H9 (cell line): Measurements from ENCODE around the gene ZRANB3. TPM values are rescaled to one million over a fixed set of nuclear protein-coding genes. Genes with fewer than 3 reads are reported as not detected.

ENCODE experiments used
- DNase-seq: peaks from one replicate; pipeline ENCODE4 v3.0.0-alpha.2; 2017
- H2AFZ ChIP-seq: one replicate; pipeline ENCODE4 v1.6.1; 2013; ENCODE audit warnings: mild to moderate bottlenecking, low read length, control low read depth, moderate library complexity
- H2AK5ac ChIP-seq: 2 replicates; pipeline ENCODE4 v1.6.1; 2013; ENCODE audit warnings: low read length, control low read depth, mixed read lengths; ENCODE audit not compliant: insufficient read length
- H2BK120ac ChIP-seq: one replicate; pipeline ENCODE4 v1.6.1; 2013; ENCODE audit warnings: low read depth, mild to moderate bottlenecking, low read length, control low read depth, inconsistent platforms; ENCODE audit not compliant: poor library complexity, severe bottlenecking
- H2BK12ac ChIP-seq: 2 replicates; pipeline ENCODE4 v1.6.1; 2013; ENCODE audit warnings: low read length, control low read depth, mixed read lengths, low read depth; ENCODE audit not compliant: insufficient read length
- H2BK15ac ChIP-seq: 2 replicates; pipeline ENCODE4 v1.6.1; 2013; ENCODE audit warnings: low read depth, low read length, control low read depth
- H2BK20ac ChIP-seq: one replicate; pipeline ENCODE4 v1.6.1; 2013; ENCODE audit warnings: low read depth, mild to moderate bottlenecking, low read length, control low read depth, inconsistent platforms; ENCODE audit not compliant: poor library complexity, severe bottlenecking
- H2BK5ac ChIP-seq: 2 replicates; pipeline ENCODE4 v1.6.1; 2013; ENCODE audit warnings: low read length, control low read depth, mixed read lengths; ENCODE audit not compliant: insufficient read length
- H3K14ac ChIP-seq: 2 replicates; pipeline ENCODE4 v1.6.1; 2013; ENCODE audit warnings: low read length, control low read depth; ENCODE audit not compliant: insufficient read depth
- H3K18ac ChIP-seq: 2 replicates; pipeline ENCODE4 v1.6.1; 2013; ENCODE audit warnings: low read depth, mild to moderate bottlenecking, mixed read lengths, low read length, control low read depth; ENCODE audit not compliant: insufficient read length
- H3K23ac ChIP-seq: 2 replicates; pipeline ENCODE4 v1.6.1; 2013; ENCODE audit warnings: low read length, control low read depth, mixed read lengths, low read depth; ENCODE audit not compliant: insufficient read length
- H3K23me2 ChIP-seq: 2 replicates; pipeline ENCODE4 v1.6.1; 2013; ENCODE audit warnings: low read depth, mild to moderate bottlenecking, mixed read lengths, low read length, control low read depth; ENCODE audit not compliant: insufficient read length, poor library complexity, severe bottlenecking
- H3K27ac ChIP-seq: 2 replicates; pipeline ENCODE4 v1.5.1; 2013; ENCODE audit warnings: low read length, control low read depth, mixed read lengths, low read depth; ENCODE audit not compliant: insufficient read length
- H3K27me3 ChIP-seq: 2 replicates; pipeline ENCODE4 v1.6.1; 2013; ENCODE audit warnings: low read length, control low read depth, inconsistent platforms; ENCODE audit not compliant: insufficient read depth
- H3K4ac ChIP-seq: 2 replicates; pipeline ENCODE4 v1.6.1; 2013; ENCODE audit warnings: low read depth, mild to moderate bottlenecking, control low read depth, inconsistent platforms, low read length, moderate library complexity
- H3K4me1 ChIP-seq: 2 replicates; pipeline ENCODE4 v1.6.1; 2013; ENCODE audit warnings: low read length, control low read depth, inconsistent platforms; ENCODE audit not compliant: insufficient read depth
- H3K4me2 ChIP-seq: 2 replicates; pipeline ENCODE4 v1.6.1; 2013; ENCODE audit warnings: low read length, control low read depth, mixed read lengths; ENCODE audit not compliant: insufficient read length, insufficient read depth
- H3K56ac ChIP-seq: 2 replicates; pipeline ENCODE4 v1.6.1; 2013; ENCODE audit warnings: low read depth, mild to moderate bottlenecking, mixed read lengths, low read length, control low read depth; ENCODE audit not compliant: insufficient read length
- H3K79me1 ChIP-seq: 2 replicates; pipeline ENCODE4 v1.6.1; 2013; ENCODE audit warnings: low read depth, mild to moderate bottlenecking, moderate library complexity, low read length, control low read depth, inconsistent platforms; ENCODE audit not compliant: insufficient read depth, poor library complexity, severe bottlenecking
- H3K79me2 ChIP-seq: 2 replicates; pipeline ENCODE4 v1.6.1; 2013; ENCODE audit warnings: low read length, control low read depth, inconsistent platforms; ENCODE audit not compliant: insufficient read depth
- H3K9ac ChIP-seq: 2 replicates; pipeline ENCODE4 v1.6.1; 2013; ENCODE audit warnings: low read length, control low read depth, mixed read lengths; ENCODE audit not compliant: insufficient read length; ENCODE audit errors: extremely low read depth
- H3K9me3 ChIP-seq: one replicate; pipeline ENCODE4 v1.6.1; 2013; ENCODE audit warnings: low read depth, low read length, inconsistent platforms; ENCODE audit not compliant: control insufficient read depth
- H3T11ph ChIP-seq: one replicate; pipeline ENCODE4 v1.6.1; 2013; ENCODE audit warnings: mild to moderate bottlenecking, low read length, control low read depth, inconsistent platforms
- H4K20me1 ChIP-seq: one replicate; pipeline ENCODE4 v1.6.1; 2013; ENCODE audit not compliant: control insufficient read depth, insufficient read length, insufficient read depth
- H4K5ac ChIP-seq: 2 replicates; pipeline ENCODE4 v1.6.1; 2013; ENCODE audit warnings: low read depth, mild to moderate bottlenecking, mixed read lengths, low read length, control low read depth; ENCODE audit not compliant: insufficient read length
- H4K8ac ChIP-seq: replicated peaks from 2 replicates; pipeline ENCODE4 v1.6.1; 2013; ENCODE audit warnings: low read length, control low read depth, mixed read lengths, low read depth; ENCODE audit not compliant: insufficient read length
- H4K91ac ChIP-seq: 2 replicates; pipeline ENCODE4 v1.6.1; 2013; ENCODE audit warnings: low read depth, mild to moderate bottlenecking, moderate library complexity, mixed read lengths, low read length, control low read depth; ENCODE audit not compliant: insufficient read length
- H3K27ac Mint-ChIP-seq, 3 experiments: 2 replicates in 2 of 3; 3 replicates in 1 of 3; pipeline ENCODE4 v1.8.0; 2020 to 2021; ENCODE audit warnings: mixed read lengths in 3 of 3, mild to moderate bottlenecking in 1 of 3, moderate library complexity in 1 of 3
- H3K27me3 Mint-ChIP-seq: 2 replicates; pipeline ENCODE4 v1.8.0; 2021; ENCODE audit warnings: low read depth, mild to moderate bottlenecking, moderate library complexity, mixed read lengths
- H3K36me3 Mint-ChIP-seq, 3 experiments: 2 replicates in 2 of 3; 3 replicates in 1 of 3; pipeline ENCODE4 v1.8.0; 2020 to 2021; ENCODE audit warnings: low read depth in 3 of 3, mixed read lengths in 3 of 3; ENCODE audit not compliant: insufficient read depth in 1 of 3
- H3K4me1 Mint-ChIP-seq, 2 experiments: 2 replicates each; pipeline ENCODE4 v1.8.0; 2020; ENCODE audit warnings: mixed read lengths in 2 of 2
- H3K4me3 Mint-ChIP-seq, 2 experiments: 2 replicates in 1 of 2; 3 replicates in 1 of 2; pipeline ENCODE4 v1.8.0; 2020 to 2021; ENCODE audit warnings: mild to moderate bottlenecking in 2 of 2, mixed read lengths in 2 of 2, moderate library complexity in 1 of 2
- H3K9me3 Mint-ChIP-seq, 2 experiments: 2 replicates in 1 of 2; 3 replicates in 1 of 2; pipeline ENCODE4 v1.8.0; 2020; ENCODE audit warnings: mild to moderate bottlenecking in 2 of 2, mixed read lengths in 2 of 2, moderate library complexity in 1 of 2
- WGBS: extraction: QIAGEN DNeasy Blood & Tissue Kit; methylation state at CpG from one replicate; pipeline ENCODE4 v1.1.7; 2013; ENCODE audit warnings: missing lambda C conversion rate, low lambda C conversion rate, mixed read lengths; ENCODE audit not compliant: insufficient read length; ENCODE audit errors: extremely low coverage; 5-methylcytosine and 5-hydroxymethylcytosine counted together
- total RNA-seq: library from RNA; stranded (reverse); gene quantifications from 2 replicates; pipeline ENCODE4 v1.2.1, GENCODE V29; 2021
- TF ChIP-seq, protein P1 (sequence below): fragments of 200-600 bp; sonication (generic); conservative IDR thresholded peaks from 3 replicates; pipeline ENCODE4 v1.8.0; 2021; ENCODE audit warnings: antibody characterized with exemption, mild to moderate bottlenecking

The ZRANB3 gene
- total RNA-seq, 1 experiment from 2014 or later: 16.7 TPM

DNA sequence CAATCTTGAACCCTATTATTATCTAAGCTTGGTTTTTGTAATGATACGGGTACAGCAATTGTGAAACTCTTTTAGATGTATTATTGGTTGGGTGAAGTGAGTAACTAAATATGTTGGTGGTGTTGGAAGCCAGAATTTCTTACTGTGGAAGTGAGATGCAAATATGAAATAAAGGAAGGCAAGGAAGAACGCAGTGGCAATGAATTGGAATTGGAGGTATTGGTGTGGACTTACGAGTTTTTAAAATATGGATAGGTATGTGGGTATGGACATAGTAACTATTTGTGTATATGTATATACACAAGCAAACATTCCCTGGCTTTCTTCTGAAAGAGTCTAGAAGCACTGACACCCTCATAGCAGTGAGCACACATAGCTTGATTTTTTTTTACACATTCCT lies 373.2 kb downstream of the ZRANB3 start:
- no peak overlapping the region for H3K27ac Mint-ChIP-seq
- H2BK15ac ChIP-seq: no peak overlapping the region

More for the DNA sequence above, 373.2 kb downstream of the ZRANB3 start:
- no peaks in the 10 kb centered on the region for H3K27me3 Mint-ChIP-seq
- no peak for DNase-seq
- H3K36me3 Mint-ChIP-seq: peaks cover 16 to 60% (median 50%) of the 10 kb centered on the region in 3 experiments
- no peak overlapping the region for H3K18ac ChIP-seq
- no peak overlapping the region for H4K5ac ChIP-seq
- H3K9me3 Mint-ChIP-seq: no peaks in the 10 kb centered on the region
- H2BK12ac ChIP-seq: no peak overlapping the region
- no peak overlapping the region for H3K4me3 Mint-ChIP-seq
- H3K27me3 ChIP-seq: no peaks in the 10 kb centered on the region
- H3K4ac ChIP-seq: no peak overlapping the region
- H3K4me2 ChIP-seq: no peak overlapping the region
- H3K4me1 ChIP-seq: no peaks in the 10 kb centered on the region
- TF ChIP-seq, protein P1, sequence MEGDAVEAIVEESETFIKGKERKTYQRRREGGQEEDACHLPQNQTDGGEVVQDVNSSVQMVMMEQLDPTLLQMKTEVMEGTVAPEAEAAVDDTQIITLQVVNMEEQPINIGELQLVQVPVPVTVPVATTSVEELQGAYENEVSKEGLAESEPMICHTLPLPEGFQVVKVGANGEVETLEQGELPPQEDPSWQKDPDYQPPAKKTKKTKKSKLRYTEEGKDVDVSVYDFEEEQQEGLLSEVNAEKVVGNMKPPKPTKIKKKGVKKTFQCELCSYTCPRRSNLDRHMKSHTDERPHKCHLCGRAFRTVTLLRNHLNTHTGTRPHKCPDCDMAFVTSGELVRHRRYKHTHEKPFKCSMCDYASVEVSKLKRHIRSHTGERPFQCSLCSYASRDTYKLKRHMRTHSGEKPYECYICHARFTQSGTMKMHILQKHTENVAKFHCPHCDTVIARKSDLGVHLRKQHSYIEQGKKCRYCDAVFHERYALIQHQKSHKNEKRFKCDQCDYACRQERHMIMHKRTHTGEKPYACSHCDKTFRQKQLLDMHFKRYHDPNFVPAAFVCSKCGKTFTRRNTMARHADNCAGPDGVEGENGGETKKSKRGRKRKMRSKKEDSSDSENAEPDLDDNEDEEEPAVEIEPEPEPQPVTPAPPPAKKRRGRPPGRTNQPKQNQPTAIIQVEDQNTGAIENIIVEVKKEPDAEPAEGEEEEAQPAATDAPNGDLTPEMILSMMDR: no peak
- no peak overlapping the region for H2AK5ac ChIP-seq
- H2BK120ac ChIP-seq: no peak overlapping the region
- no peak overlapping the region for H3T11ph ChIP-seq
- H3K14ac ChIP-seq: no peak overlapping the region
- no peak overlapping the region for H2BK20ac ChIP-seq
- no peak overlapping the region for H2AFZ ChIP-seq
- no peaks in the 10 kb centered on the region for H4K20me1 ChIP-seq
- H3K79me2 ChIP-seq: no peaks in the 10 kb centered on the region
- H3K23ac ChIP-seq: no peak overlapping the region
- H2BK5ac ChIP-seq: no peak overlapping the region
- no peak overlapping the region for H4K8ac ChIP-seq
- H3K4me1 Mint-ChIP-seq: peaks cover 0 to 8% of the 10 kb centered on the region in 2 experiments; a peak in 1 of 4 replicates
- no CpG with 5 or more reads among the region's 3 CpGs for WGBS
- H3K9ac ChIP-seq: no peak overlapping the region
- no peak overlapping the region for H4K91ac ChIP-seq
- no peaks in the 10 kb centered on the region for H3K9me3 ChIP-seq
- no peak overlapping the region for H3K27ac ChIP-seq
- H3K79me1 ChIP-seq: no peaks in the 10 kb centered on the region
- H3K56ac ChIP-seq: no peak overlapping the region
- H3K23me2 ChIP-seq: no peaks in the 10 kb centered on the region
